K562 (cell line): ENCODE measurements around the gene RAP2B.

Experiments
- CTCF ChIP-seq, 3 experiments: IDR thresholded peaks in 2 of 3; conservative IDR thresholded peaks in 1 of 3; 2 replicates each; pipeline ENCODE4 v1.5.1; 2011 to 2012; ENCODE audit warnings: low read length in 3 of 3, mild to moderate bottlenecking in 3 of 3, control low read depth in 2 of 3, improper control_type of control experiment in 1 of 3, inconsistent platforms in 1 of 3, low read depth in 1 of 3, mixed read lengths in 1 of 3, moderate library complexity in 1 of 3; ENCODE audit not compliant: insufficient read depth in 2 of 3
- MXD1 ChIP-seq: fragments of 250-450 bp; sonication (Bioruptor Pico); IDR thresholded peaks from 2 replicates; pipeline ENCODE4 v1.8.0; 2021; ENCODE audit warnings: borderline replicate concordance, mild to moderate bottlenecking, moderate library complexity; ENCODE audit not compliant: poor library complexity, severe bottlenecking
- TAF9B ChIP-seq: fragments of 450-650 bp; IDR thresholded peaks from 2 replicates; pipeline ENCODE4 v1.6.1; 2018; ENCODE audit warnings: mild to moderate bottlenecking; ENCODE audit not compliant: partially characterized antibody
- ZFP91 ChIP-seq: sonication (generic); formaldehyde crosslinking; IDR thresholded peaks from 2 replicates; pipeline ENCODE4 v1.8.0; 2022; ENCODE audit warnings: mild to moderate bottlenecking, missing genetic modification reagents

DNA sequence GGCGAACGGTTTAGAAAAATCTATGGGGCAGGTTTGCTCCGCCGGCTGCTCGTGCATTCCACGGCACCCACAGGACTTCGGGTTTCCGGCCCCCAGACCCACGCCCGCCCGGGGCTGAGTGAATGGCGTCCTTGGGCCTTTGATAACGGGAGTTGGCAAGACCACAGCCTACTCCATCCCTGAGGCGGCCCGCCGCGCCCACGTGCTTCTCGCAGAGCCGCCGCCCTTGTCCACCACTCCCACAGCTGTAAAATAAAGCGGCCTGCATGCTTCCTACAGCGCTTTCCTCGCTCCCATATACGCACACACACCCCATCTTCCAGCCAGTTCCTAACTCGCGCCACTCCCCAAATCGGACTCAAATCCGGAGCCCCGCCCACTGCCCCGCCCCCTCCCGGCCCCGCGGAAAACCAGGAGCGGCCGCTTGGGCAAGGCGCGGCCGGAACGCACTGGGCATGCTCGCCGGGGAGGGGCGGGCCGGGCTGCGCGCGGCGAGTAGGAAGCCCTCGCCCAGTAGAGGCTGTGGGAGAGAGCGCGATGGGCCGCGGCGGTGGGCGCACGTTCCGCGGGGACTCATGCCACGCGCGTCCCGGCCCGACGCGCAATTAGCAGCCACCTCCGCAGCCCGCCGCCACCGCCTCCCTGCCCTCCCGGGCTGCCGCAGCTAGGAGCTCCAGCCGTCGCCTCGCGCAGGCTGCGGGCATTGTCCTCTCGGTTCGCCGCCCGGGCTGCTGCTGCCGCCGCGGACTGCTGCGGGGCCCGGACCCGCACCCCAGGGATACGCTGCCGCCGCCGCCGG, at the start of gene RAP2B:
- TF ChIP-seq ZFP91 (CRISPR knock-in tag) = no peak
- no peak for TF ChIP-seq TAF9B
- TF ChIP-seq CTCF (IDR thresholded peaks at IDR 0.05 in 2 of 3, conservative IDR thresholded peaks at IDR 0.05 in 1 of 3; ENCODE audit: insufficient read depth in 2 of 3, low read depth in 1 of 3, low read length in 3 of 3) = no peak; a peak in 1 of 6 replicates
- no peak for TF ChIP-seq MXD1 (CRISPR knock-in tag)
